ENCODE results near the gene TIMM9. TPM values are rescaled to one million over a fixed set of nuclear protein-coding genes. Genes with fewer than 3 reads are reported as not detected.
"Not testable (repeated sequence)": the region's sequence is repeated elsewhere in the genome, so short reads cannot be mapped to it uniquely, and the experiment has no call there.

Gene TIMM9
- polyA plus RNA-seq, 1 donor = 73.3 TPM

- no peaks in the 10 kb centered on the region for H3K27me3 ChIP-seq (ENCODE audit: control insufficient read depth, insufficient read depth, low read length)
- H3K9me3 ChIP-seq (ENCODE audit: control insufficient read depth, low read depth, low read length) = no peaks in the 10 kb centered on the region
- WGBS (ENCODE audit: insufficient coverage, low lambda C conversion rate) = 100% methylated on average over 1 of the region's 9 CpGs
- H3K27ac ChIP-seq (ENCODE audit: low read length) = no peak overlapping the region
- DNase-seq = no peak
- no peak overlapping the region for H3K4me3 ChIP-seq (ENCODE audit: low read length)
- H3K4me1 ChIP-seq (ENCODE audit: control insufficient read depth, insufficient read depth, low read length) = no peaks in the 10 kb centered on the region
- peaks cover 28% of the 10 kb centered on the region for H3K36me3 ChIP-seq (ENCODE audit: control insufficient read depth, insufficient read depth, low read length)
Measured at GRCh38 chr14:58455593-58456265, 28.4 kb upstream of the TIMM9 start.

- 67% methylated on average over 1 of the region's 5 CpGs for WGBS (ENCODE audit: insufficient coverage, low lambda C conversion rate)
- Histone ChIP-seq H3K27me3 (ENCODE audit: control insufficient read depth, insufficient read depth, low read length) (no peaks in the 10 kb centered on the region), H3K4me1 (ENCODE audit: control insufficient read depth, insufficient read depth, low read length) (no peaks in the 10 kb centered on the region), H3K36me3 (ENCODE audit: control insufficient read depth, insufficient read depth, low read length) (peaks cover 29% of the 10 kb centered on the region), H3K27ac (ENCODE audit: low read length) (no peak overlapping the region), H3K4me3 (ENCODE audit: low read length) (no peak overlapping the region), H3K9me3 (ENCODE audit: control insufficient read depth, low read depth, low read length) (no peaks in the 10 kb centered on the region)
- DNase-seq = no peak
Measured at GRCh38 chr14:58444627-58445026, 17.3 kb upstream of the TIMM9 start.

DNA sequence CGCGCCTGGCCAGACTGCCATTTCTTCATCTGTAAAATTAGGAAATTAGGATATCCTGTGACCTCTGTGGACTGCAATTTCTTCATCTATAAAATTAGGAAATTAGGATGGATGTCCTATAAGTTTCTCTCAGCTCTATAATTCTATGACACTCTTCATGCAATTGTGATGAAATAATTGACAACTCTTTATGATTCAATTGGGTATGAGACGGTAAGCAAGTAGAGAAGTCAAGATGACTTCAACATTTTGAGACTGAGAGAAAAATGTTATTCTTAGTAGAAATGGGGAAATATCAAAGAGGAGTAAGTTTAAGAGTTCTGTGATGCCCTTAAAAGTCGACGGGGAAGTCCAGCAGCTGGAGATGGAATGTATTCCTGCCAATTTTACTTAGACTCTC, 12.1 kb upstream of the TIMM9 start:
- Histone ChIP-seq H3K27ac (ENCODE audit: low read length) (no peak overlapping the region), H3K4me3 (ENCODE audit: low read length) (no peak overlapping the region), H3K36me3 (ENCODE audit: control insufficient read depth, insufficient read depth, low read length) (peaks cover 21% of the 10 kb centered on the region), H3K27me3 (ENCODE audit: control insufficient read depth, insufficient read depth, low read length) (no peaks in the 10 kb centered on the region), H3K4me1 (ENCODE audit: control insufficient read depth, insufficient read depth, low read length) (no peaks in the 10 kb centered on the region), H3K9me3 (ENCODE audit: control insufficient read depth, low read depth, low read length) (no peaks in the 10 kb centered on the region)
- DNase-seq = no peak
- 100% methylated on average over 2 of the region's 5 CpGs for WGBS (ENCODE audit: insufficient coverage, low lambda C conversion rate)

DNA sequence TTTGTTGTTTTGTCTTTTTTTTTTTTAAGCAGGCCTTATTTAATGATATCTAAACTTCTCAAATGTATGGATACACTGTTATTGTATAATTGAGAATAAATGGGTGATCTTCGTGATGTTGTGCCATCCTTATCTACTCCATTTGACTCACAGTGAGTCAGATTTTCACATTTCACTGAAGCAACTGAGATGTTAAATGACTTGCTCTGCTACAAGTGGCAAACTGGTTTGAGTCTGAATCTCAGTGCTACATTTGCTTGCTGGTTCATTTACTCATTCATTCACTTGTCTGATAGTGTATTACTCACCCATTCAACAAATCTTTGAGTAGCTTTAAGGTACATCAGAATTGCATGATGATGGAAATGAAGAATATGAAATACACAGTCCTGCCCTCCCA, 2.8 kb upstream of the TIMM9 start:
- Histone ChIP-seq H3K9me3 (ENCODE audit: control insufficient read depth, low read depth, low read length) (no peaks in the 10 kb centered on the region), H3K27me3 (ENCODE audit: control insufficient read depth, insufficient read depth, low read length) (no peaks in the 10 kb centered on the region), H3K4me1 (ENCODE audit: control insufficient read depth, insufficient read depth, low read length) (peaks cover 6% of the 10 kb centered on the region), H3K36me3 (ENCODE audit: control insufficient read depth, insufficient read depth, low read length) (peaks cover 18% of the 10 kb centered on the region), H3K27ac (ENCODE audit: low read length) (no peak overlapping the region), H3K4me3 (ENCODE audit: low read length) (no peak overlapping the region)
- WGBS (ENCODE audit: insufficient coverage, low lambda C conversion rate) = no CpG with 5 or more reads among the region's 1 CpG
- DNase-seq = no peak

DNA sequence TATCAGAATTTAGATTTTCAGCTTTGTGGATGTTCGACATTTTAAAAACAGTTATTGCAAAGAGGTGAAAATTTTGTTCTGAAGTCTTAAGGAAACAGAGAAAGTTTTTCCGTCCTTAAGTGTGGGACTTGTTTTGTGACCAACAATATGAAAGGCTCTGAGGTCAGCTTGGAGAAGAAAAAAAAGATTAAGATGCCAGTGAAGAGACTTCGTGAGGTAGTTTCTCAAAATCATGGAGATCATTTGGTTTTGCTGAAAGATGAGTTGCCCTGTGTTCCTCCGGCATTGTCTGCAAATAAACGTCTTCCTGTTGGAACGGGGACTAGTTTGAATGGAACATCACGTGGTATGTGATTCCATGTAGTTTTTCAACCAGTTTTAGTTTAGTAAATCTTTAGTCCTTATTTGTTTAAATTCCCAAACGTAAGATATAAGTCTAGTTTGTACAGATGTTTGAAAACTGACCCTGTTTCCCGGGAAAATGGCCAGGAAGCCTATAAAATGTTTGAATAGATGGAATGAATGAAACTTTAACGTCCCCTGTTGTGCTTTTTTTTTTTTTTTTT, 870 bp upstream of the TIMM9 start:
- H3K36me3 ChIP-seq (ENCODE audit: control insufficient read depth, insufficient read depth, low read length) = peaks cover 11% of the 10 kb centered on the region
- no peaks in the 10 kb centered on the region for H3K9me3 ChIP-seq (ENCODE audit: control insufficient read depth, low read depth, low read length)
- peaks cover 6% of the 10 kb centered on the region for H3K4me1 ChIP-seq (ENCODE audit: control insufficient read depth, insufficient read depth, low read length)
- H3K27me3 ChIP-seq (ENCODE audit: control insufficient read depth, insufficient read depth, low read length) = no peaks in the 10 kb centered on the region
- 0% methylated on average over 3 of the region's 10 CpGs for WGBS (ENCODE audit: insufficient coverage, low lambda C conversion rate)
- peak overlapping the region; percentile 94 for H3K4me3 ChIP-seq (ENCODE audit: low read length)
- peak overlapping the region; percentile 92 for H3K27ac ChIP-seq (ENCODE audit: low read length)
- peak; percentile 9 to 57 for DNase-seq

- Histone ChIP-seq H3K9me3 (ENCODE audit: control insufficient read depth, low read depth, low read length) (no peaks in the 10 kb centered on the region), H3K4me1 (ENCODE audit: control insufficient read depth, insufficient read depth, low read length) (peaks cover 6% of the 10 kb centered on the region), H3K36me3 (ENCODE audit: control insufficient read depth, insufficient read depth, low read length) (peaks cover 6% of the 10 kb centered on the region), H3K27me3 (ENCODE audit: control insufficient read depth, insufficient read depth, low read length) (no peaks in the 10 kb centered on the region), H3K27ac (ENCODE audit: low read length) (peak overlapping the region; percentile 92), H3K4me3 (ENCODE audit: low read length) (peak overlapping the region; percentile 94)
- peak; percentile 35 to 85 for DNase-seq
- no CpG with 5 or more reads among the region's 35 CpGs for WGBS (ENCODE audit: insufficient coverage, low lambda C conversion rate)
Measured at GRCh38 chr14:58426670-58427280, 556 bp downstream of the TIMM9 start.

- not testable (repeated sequence) for H3K27me3 ChIP-seq (ENCODE audit: control insufficient read depth, insufficient read depth, low read length); H3K27ac ChIP-seq (ENCODE audit: low read length); H3K9me3 ChIP-seq (ENCODE audit: control insufficient read depth, low read depth, low read length); H3K4me1 ChIP-seq (ENCODE audit: control insufficient read depth, insufficient read depth, low read length); DNase-seq; H3K4me3 ChIP-seq (ENCODE audit: low read length)
- WGBS (ENCODE audit: insufficient coverage, low lambda C conversion rate) = no CpG with 5 or more reads among the region's 1 CpG
- peaks cover 28% of the 10 kb centered on the region for H3K36me3 ChIP-seq (ENCODE audit: control insufficient read depth, insufficient read depth, low read length)
Measured at GRCh38 chr14:58416934-58417333, 10.4 kb downstream of the TIMM9 start.

DNA sequence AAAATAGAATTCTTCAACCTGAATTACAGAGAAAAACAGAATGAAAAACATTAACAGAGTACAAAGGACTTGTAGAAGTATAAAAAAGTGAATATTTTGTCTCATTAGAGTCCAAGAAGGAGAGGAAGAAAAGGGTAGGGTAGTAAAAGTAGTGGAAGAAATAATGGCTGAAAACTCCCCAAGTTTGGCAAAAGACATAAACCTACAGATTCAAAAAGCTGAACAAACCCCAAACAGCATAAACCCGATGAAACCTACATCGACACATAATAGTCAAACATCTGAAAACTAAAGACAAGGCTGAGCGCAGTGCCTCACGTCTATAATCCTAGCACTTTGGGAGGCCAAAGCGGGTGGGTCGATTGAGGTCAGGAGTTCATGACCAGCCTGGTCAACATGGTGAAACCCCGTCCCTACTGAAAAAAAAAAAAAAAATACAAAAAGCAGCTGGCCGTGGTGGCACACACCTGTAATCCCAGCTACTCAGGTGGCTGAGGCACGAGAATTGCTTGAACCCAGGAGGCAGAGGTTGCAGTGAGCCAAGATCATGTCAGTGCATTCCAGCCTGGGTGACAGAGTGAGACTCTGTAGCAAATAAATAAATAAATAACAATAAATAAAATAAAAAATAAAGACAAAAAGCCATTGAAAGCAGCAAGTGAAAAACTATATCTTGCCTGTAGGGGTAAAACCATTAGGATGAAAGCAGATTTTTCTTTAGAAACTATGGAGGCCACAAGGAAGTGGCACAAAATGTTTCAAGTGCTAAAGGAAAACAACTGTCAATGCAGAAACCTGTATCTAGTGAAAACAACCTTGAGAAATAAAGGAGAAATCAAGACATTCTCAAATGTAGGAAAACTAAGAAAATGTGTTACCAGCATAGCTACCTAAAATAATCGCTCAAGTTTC, 11.4 kb downstream of the TIMM9 start:
- Histone ChIP-seq H3K4me1 (ENCODE audit: control insufficient read depth, insufficient read depth, low read length) (no peaks in the 10 kb centered on the region), H3K4me3 (ENCODE audit: low read length) (no peak overlapping the region), H3K36me3 (ENCODE audit: control insufficient read depth, insufficient read depth, low read length) (peaks cover 33% of the 10 kb centered on the region), H3K27ac (ENCODE audit: low read length) (no peak overlapping the region), H3K27me3 (ENCODE audit: control insufficient read depth, insufficient read depth, low read length) (no peaks in the 10 kb centered on the region), H3K9me3 (ENCODE audit: control insufficient read depth, low read depth, low read length) (peaks cover 5% of the 10 kb centered on the region)
- 100% methylated on average over 3 of the region's 10 CpGs for WGBS (ENCODE audit: insufficient coverage, low lambda C conversion rate)
- DNase-seq = no peak

DNA sequence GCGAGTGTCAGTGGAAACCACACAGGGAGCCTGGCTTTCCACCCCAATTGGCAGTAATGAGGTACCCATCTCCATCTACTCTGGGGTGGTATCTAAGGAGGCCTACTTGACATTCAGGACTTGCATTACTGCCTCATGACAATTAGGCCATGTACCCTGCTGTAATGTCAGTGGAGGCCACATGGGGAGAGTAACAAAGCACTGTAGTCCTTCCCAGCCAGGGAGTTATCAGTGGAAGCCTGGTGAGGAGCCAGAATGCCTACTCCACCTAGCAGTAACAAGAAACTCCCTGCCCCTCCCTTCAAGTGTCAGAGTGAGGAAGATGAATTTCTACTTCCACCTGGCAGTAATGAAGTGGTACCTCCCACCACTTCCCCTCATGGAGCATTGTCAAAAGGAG, 12.5 kb downstream of the TIMM9 start:
- peaks cover 5% of the 10 kb centered on the region for H3K9me3 ChIP-seq (ENCODE audit: control insufficient read depth, low read depth, low read length)
- H3K4me3 ChIP-seq (ENCODE audit: low read length) = no peak overlapping the region
- no peak for DNase-seq
- no peaks in the 10 kb centered on the region for H3K27me3 ChIP-seq (ENCODE audit: control insufficient read depth, insufficient read depth, low read length)
- H3K4me1 ChIP-seq (ENCODE audit: control insufficient read depth, insufficient read depth, low read length) = no peaks in the 10 kb centered on the region
- WGBS (ENCODE audit: insufficient coverage, low lambda C conversion rate) = no CpG with 5 or more reads among the region's 1 CpG
- H3K27ac ChIP-seq (ENCODE audit: low read length) = no peak overlapping the region
- peaks cover 39% of the 10 kb centered on the region for H3K36me3 ChIP-seq (ENCODE audit: control insufficient read depth, insufficient read depth, low read length)

DNA sequence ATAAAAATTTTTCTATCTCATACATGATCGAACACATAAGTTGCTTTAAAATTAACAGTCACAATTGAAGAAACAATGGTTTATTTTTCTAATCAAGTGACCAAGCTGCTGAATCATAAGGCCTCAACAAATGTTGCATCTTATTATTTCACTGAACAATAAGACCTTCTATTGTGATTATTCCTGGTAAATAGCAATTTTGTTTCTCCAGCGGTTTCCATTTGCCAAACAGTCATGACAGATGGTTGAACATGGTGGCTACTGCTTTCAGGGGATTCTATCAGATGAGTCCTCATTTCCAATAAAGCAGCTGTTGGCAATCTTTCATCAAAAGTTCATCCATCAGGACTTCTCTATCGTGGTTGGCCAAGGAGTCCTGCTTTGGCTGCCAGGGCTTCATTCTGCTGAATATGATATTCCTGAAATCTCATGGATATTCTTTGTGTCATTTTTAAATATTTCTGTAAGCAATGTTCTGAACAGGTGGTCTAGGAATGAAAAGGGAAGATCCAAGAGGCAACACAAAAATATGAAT, 18.6 kb downstream of the TIMM9 start:
- Histone ChIP-seq H3K36me3 (ENCODE audit: control insufficient read depth, insufficient read depth, low read length) (peaks cover 26% of the 10 kb centered on the region), H3K4me3 (ENCODE audit: low read length) (no peak overlapping the region), H3K27me3 (ENCODE audit: control insufficient read depth, insufficient read depth, low read length) (no peaks in the 10 kb centered on the region), H3K4me1 (ENCODE audit: control insufficient read depth, insufficient read depth, low read length) (no peaks in the 10 kb centered on the region), H3K9me3 (ENCODE audit: control insufficient read depth, low read depth, low read length) (no peaks in the 10 kb centered on the region), H3K27ac (ENCODE audit: low read length) (no peak overlapping the region)
- no peak for DNase-seq
- 100% methylated on average over 2 of the region's 3 CpGs for WGBS (ENCODE audit: insufficient coverage, low lambda C conversion rate)

Measured in large intestine (tissue), 3 donors.